Nephron (organoid): ENCODE measurements around the gene GRK7.

Source experiments
- H3K27ac Mint-ChIP-seq, 3 experiments: 2 replicates each; pipeline ENCODE4 v1.8.0; 2020; ENCODE audit warnings: mixed read lengths in 3 of 3, mild to moderate bottlenecking in 2 of 3, moderate library complexity in 1 of 3
- H3K27me3 Mint-ChIP-seq: 2 replicates; pipeline ENCODE4 v1.8.0; 2021; ENCODE audit warnings: low read depth, mild to moderate bottlenecking, moderate library complexity, mixed read lengths
- H3K36me3 Mint-ChIP-seq: 2 replicates; pipeline ENCODE4 v1.8.0; 2020; ENCODE audit warnings: low read depth, mixed read lengths
- H3K4me1 Mint-ChIP-seq: 2 replicates; pipeline ENCODE4 v1.8.0; 2020; ENCODE audit warnings: mixed read lengths
- H3K4me3 Mint-ChIP-seq, 3 experiments: 2 replicates each; pipeline ENCODE4 v1.8.0; 2020; ENCODE audit warnings: mild to moderate bottlenecking in 3 of 3, mixed read lengths in 3 of 3, moderate library complexity in 2 of 3
- H3K9me3 Mint-ChIP-seq: 2 replicates; pipeline ENCODE4 v1.8.0; 2020; ENCODE audit warnings: mixed read lengths
- TF ChIP-seq, protein P1 (sequence below), 3 experiments: fragments of 200-600 bp; sonication (generic); IDR thresholded peaks; one replicate each; pipeline ENCODE4 v1.5.0; 2021; ENCODE audit warnings: antibody characterized with exemption in 3 of 3; ENCODE audit not compliant: unreplicated experiment in 3 of 3

The GRK7 gene

DNA sequence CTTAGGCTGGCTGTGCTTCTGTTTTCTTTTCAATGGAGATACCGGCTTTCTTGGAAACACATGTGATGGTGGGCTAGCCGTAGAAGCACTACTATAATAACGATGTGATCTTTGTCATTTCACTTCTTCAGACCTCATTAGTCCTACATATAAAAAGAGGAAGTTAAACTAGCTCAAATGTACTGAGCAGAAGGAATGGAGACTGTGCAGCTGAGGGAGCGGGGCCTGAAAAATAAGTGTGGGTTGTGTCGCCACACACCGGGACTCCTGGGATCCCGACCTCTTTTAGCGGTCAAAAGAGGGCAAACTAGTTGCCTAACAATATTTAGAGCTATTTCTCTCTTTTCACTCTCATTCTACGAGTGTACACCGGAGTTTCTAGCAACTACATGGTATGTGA lies 26.1 kb upstream of the GRK7 start:
- Mint-ChIP-seq H3K9me3 (no peaks in the 10 kb centered on the region), H3K4me1 (peaks cover 22% of the 10 kb centered on the region), H3K36me3 (no peaks in the 10 kb centered on the region), H3K4me3 (peak overlapping the region in 2 of 3 experiments; percentile 7 to 13), H3K27ac (peak overlapping the region in 1 of 3 experiments; percentile 21), H3K27me3 (peaks cover 5% of the 10 kb centered on the region)
- TF ChIP-seq, protein P1, sequence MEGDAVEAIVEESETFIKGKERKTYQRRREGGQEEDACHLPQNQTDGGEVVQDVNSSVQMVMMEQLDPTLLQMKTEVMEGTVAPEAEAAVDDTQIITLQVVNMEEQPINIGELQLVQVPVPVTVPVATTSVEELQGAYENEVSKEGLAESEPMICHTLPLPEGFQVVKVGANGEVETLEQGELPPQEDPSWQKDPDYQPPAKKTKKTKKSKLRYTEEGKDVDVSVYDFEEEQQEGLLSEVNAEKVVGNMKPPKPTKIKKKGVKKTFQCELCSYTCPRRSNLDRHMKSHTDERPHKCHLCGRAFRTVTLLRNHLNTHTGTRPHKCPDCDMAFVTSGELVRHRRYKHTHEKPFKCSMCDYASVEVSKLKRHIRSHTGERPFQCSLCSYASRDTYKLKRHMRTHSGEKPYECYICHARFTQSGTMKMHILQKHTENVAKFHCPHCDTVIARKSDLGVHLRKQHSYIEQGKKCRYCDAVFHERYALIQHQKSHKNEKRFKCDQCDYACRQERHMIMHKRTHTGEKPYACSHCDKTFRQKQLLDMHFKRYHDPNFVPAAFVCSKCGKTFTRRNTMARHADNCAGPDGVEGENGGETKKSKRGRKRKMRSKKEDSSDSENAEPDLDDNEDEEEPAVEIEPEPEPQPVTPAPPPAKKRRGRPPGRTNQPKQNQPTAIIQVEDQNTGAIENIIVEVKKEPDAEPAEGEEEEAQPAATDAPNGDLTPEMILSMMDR (IDR thresholded peaks at IDR 0.05; ENCODE audit: unreplicated experiment in 3 of 3), result no peak

DNA sequence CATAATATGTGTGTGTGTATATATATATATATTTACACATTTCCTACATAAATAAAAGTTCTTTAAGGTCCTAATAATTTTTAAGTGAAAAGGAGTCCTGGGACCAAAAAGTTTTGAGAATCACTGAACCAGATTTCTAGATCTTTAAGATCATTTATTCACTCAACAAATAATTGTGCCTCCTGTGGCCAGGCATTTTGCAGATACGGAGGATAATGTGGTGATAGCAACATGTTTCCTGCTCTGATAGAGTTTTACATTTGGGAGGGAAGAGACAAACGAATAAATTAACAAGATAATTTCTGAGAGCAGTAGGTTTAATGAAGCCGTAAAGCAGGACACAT lies 25.6 kb upstream of the GRK7 start:
- TF ChIP-seq, protein P1 (IDR thresholded peaks at IDR 0.05; ENCODE audit: unreplicated experiment in 3 of 3), result no peak
- peaks cover 5% of the 10 kb centered on the region for H3K27me3 Mint-ChIP-seq
- no peaks in the 10 kb centered on the region for H3K9me3 Mint-ChIP-seq
- peaks cover 3% of the 10 kb centered on the region for H3K36me3 Mint-ChIP-seq
- H3K4me1 Mint-ChIP-seq, result peaks cover 25% of the 10 kb centered on the region
- peak overlapping the region; percentile 91 to 99 (median 96) for H3K27ac Mint-ChIP-seq
- H3K4me3 Mint-ChIP-seq, result peak overlapping the region; percentile 96 to 100 (median 99)

DNA sequence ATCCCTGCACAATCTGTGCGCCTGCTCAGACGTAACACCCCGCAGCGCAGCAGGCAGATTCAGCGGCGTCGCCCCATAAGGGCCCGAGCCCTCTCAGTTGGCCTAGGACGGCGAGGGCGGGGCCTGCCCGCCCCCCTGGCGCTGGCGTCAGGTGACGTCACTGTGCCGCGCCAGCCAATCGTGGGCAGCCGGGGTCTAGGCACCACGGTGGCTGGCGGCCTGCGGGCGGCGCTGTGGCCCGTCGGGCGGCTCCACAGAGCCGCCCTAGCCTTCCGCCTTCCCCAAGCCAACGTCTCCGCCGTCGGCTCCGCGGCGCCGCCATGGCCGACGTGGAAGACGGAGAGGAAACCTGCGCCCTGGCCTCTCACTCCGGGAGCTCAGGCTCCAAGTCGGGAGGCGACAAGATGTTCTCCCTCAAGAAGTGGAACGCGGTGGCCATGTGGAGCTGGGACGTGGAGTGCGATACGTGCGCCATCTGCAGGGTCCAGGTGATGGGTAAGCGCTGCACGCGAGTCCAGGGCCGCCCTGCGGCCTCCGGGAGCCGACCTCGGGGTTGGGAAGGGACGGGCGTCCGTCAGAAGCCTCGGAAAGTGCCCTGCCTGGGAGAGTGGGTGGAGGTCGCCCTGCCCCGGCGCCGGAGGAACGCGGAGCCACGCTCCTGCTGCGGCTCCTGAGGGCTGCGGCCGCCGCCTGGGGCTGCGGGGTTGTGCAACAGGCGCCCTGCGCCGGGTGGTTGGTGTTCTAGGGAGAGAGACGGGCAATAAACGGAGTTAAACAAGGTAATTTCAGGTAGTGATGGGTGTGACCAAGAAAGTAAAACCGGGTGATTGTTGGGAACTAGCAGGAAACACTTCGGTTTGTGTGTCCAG lies 25.0 kb upstream of the GRK7 start, which contains the start of gene RNF7:
TSS of gene RNF7 (plus strand) at position 277 of the 869 bp plus-strand sequence. CDS start at position 321, 44 bp downstream.
- Mint-ChIP-seq H3K36me3 (peaks cover 9% of the 10 kb centered on the region), H3K27me3 (peaks cover 5% of the 10 kb centered on the region), H3K4me3 (peak within 1 kb of the TSS; percentile 96 to 100 (median 99)), H3K27ac (peak within 1 kb of the TSS; percentile 96 to 99 (median 98)), H3K9me3 (no peaks in the 10 kb centered on the region), H3K4me1 (peaks cover 31% of the 10 kb centered on the region)
- TF ChIP-seq, protein P1 (IDR thresholded peaks at IDR 0.05; ENCODE audit: unreplicated experiment in 3 of 3), result peak; percentile 91 to 98 (median 93)

DNA sequence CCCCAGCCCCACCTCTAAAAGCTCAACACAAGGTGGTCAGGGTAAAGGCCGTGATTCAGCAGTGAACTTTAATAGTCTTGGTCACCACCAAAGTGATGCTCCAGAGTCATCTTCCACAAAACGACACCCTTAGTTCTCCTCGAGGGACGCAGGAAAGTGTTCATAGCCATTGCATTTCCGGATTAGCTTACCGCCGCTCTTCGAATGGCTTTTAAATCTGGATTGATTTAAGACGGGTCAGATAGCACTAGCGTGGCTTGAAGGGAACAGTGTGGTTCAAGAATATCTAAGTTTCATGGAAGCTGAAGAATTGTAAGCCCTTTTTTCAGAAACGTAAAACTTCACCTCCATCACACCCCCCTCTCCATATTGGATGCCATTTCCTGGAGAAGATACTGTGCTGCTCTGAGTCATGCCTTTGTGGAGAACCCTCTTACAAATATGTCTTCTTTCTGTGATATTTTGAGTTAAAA lies 24.3 kb upstream of the GRK7 start:
- Mint-ChIP-seq H3K36me3 (peaks cover 9% of the 10 kb centered on the region), H3K4me3 (peak overlapping the region; percentile 96 to 100 (median 99)), H3K4me1 (peaks cover 31% of the 10 kb centered on the region), H3K27me3 (peaks cover 5% of the 10 kb centered on the region), H3K9me3 (no peaks in the 10 kb centered on the region), H3K27ac (peak overlapping the region; percentile 96 to 99 (median 98))
- TF ChIP-seq, protein P1 (IDR thresholded peaks at IDR 0.05; ENCODE audit: unreplicated experiment in 3 of 3), result no peak

DNA sequence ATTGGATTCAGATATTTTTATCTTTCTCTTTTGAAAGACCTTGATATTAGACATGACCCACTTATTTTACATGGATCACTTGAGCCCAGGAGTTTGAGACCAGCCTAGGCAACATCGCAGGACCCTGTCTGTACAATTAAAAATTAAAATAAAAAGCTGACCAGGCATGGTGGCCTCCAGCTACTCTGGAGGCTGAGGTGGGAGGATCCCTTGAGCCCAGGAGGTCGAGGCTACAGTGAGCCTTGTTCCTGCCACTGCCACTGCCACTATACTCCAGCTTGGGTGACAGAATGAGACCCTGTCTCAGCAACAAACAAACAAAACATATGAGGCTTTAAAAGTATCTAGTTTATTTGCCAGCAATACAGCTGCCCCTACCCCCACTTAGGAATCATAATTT lies 23.5 kb upstream of the GRK7 start:
- Mint-ChIP-seq H3K27ac (peak overlapping the region; percentile 96 to 99 (median 98)), H3K36me3 (peaks cover 17% of the 10 kb centered on the region), H3K9me3 (no peaks in the 10 kb centered on the region), H3K4me1 (peaks cover 39% of the 10 kb centered on the region), H3K4me3 (peak overlapping the region; percentile 96 to 100 (median 99)), H3K27me3 (peaks cover 5% of the 10 kb centered on the region)
- TF ChIP-seq, protein P1 (IDR thresholded peaks at IDR 0.05; ENCODE audit: unreplicated experiment in 3 of 3), result no peak
